ENCODE data around the gene ZAP70.
"Not testable (repeated sequence)": the region's sequence is repeated elsewhere in the genome, so short reads cannot be mapped to it uniquely, and the experiment has no call there.

GRCh38 chr2:97712175-97712574 lies 1.2 kb upstream of the ZAP70 start:
- not testable (repeated sequence) for TF ChIP-seq POLR2A (IDR thresholded peaks at IDR 0.05; ENCODE audit: low read depth, low read length); CTCF (IDR thresholded peaks at IDR 0.05; ENCODE audit: extremely low read depth in 1 of 2, insufficient read depth in 1 of 2, low read depth in 1 of 2, low read length in 2 of 2)
